Measurements from ENCODE around the gene RPAP3. TPM values are rescaled to one million over a fixed set of nuclear protein-coding genes. Genes with fewer than 3 reads are reported as not detected.
A peak's percentile ranks its signal among the peaks of the same experiment; 100 is the strongest.

Gene RPAP3
- total RNA-seq, 1 donor from 2014 or later, result 11.6 TPM

DNA sequence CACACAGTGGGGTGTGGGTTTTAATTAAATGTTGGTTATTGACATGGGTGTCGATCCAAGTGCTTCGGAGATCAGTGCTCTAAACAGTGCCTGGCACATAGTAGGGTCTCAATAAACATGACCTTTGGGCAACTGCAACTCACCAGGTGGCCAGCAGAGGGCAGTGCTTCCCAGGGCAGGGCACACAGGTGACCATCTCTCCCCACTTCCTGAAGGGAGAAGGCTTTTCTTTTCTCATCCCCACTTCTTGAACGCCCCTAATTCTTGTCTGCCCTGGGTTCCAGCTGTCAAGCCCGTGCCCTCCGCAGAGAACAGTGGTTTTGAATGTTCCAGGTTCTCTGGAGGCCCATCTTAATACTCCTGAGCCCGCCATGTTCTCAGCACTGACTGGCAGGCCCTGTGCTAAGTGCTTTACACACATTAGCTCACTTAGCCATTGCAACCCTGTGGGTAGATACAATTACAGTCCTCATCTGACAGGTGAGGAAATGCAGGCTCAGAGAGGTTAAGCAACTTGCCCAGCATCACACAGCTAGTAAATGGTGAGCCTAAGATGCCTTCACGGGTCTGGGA lies 36.5 kb upstream of the RPAP3 start:
- peak; percentile 66 for DNase-seq

DNA sequence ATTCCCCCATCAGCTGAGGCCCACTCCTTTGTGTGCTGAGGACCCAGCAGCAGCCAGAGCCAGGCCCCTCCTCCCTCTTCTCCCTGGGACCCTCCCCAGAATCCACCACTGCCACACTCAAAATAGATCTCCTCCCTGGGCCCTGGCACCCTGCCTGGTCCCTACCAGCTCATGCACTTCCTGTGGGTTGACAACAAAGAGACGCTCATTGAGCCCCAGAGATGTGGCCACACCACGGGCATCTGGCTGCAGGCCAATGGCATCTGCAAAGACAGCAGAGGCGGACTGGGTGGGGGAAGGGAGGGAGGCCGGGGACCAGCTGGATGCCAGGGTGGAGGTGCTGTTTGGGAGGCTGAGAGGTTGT lies 35.5 kb upstream of the RPAP3 start:
- DNase-seq, result peak; percentile 52

DNA sequence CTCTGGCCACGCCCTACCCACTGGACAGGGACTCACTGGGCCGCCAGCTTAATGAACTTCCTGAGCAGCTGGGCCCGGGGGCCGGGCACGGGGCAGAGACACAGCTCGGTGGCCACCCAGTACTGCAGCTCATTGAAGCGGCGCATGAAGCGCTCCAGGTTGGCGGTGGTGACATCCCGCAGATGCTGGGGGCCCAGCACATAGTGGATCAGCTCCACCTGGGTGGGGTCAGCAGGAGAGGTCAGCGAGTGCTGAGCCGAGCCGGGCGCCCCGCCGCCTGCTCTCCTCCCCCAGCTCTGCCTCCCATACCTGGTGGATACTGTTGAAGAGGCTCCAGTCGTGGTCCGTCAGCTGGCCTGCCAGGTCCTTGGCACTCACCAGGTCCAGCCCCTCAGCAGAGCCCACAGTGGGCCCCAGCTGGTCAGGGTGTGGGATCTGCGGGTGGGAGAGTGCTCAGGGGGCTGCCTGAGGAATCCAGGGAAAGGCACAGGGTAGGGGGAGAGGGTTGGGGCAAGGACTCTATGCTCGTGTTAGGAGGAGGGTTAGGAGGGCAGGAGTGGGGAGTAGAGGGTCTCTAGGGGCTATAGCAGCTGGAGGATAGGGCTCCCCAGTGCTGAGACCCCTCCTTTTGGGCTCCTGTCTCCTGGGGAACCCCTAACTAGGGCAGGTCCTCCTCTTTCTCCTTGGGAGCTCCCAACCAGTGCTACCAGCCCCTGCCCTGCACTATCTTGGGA lies 34.9 kb upstream of the RPAP3 start:
- DNase-seq, result no peak

DNA sequence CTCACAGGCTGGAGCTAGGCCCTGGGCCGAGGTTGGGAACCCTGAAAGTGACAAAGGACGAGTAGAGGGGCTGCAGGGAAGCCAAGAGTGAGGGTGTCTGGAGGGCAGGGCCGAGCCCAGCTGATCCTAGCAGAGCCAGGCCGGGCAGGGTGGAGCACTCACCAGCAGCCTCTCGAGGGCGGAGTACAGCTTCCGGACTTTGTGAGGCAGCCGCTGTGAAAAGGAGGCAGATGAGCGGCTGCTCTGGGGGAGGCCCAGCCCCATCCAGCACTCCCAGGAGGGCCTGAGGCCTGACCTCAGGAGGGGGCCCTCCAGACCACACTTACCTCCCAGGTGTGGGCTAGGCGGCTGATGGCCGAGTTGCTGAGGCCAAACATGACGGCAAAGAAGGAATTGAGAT lies 34.1 kb upstream of the RPAP3 start:
- DNase-seq, result peak; percentile 44

DNA sequence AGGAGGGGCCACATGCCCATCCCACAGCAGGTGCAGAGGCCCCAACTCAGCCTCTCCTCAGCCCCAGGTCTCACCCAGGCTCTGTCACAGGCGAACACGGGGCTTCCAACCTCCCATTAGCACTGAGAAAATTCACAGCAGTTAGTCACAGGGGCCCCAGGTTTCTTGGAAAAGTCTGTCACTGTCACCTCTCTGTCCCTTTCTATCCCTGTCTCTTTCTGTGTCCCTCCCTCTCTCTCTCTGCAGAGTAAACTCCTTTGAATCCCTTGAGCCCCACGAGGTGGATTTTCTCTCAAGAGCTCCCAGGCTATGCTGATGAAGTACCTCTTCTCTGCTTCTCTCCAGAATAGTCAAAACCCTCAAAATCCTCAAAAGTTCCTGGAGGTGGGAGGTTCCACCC lies 33.5 kb upstream of the RPAP3 start:
- DNase-seq, result no peak

DNA sequence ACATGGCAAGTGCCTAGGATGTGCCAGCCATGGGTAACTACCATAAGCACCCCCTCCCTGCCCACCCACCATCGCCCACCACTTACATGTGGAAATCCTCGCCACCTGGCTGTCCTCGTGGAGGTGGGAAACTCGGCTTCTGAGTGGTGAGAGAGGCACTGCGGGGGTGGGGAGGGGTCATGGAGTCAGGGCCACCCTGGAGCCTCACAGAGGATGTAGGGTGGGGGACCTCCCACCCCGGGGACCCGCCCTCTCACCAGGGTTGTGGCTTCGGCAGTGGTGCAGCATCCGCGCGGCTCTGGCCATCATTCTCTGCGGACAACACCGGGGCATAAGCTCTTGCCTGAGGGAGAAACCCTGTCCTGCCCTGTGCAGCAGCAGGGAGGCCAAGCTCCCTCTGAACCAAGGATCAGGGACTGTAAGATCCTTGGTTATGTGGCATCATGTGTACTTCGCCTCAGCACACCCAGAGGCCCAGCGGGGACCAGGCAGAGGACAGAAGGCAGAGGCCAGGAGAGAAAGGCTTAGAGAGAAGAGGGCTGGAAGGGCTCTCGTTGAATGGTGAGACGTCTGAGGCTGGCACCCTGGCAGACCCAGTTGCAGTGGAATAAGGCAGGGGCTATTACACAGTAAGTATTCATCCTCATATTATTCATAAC lies 32.2 kb upstream of the RPAP3 start:
- DNase-seq, result no peak

DNA sequence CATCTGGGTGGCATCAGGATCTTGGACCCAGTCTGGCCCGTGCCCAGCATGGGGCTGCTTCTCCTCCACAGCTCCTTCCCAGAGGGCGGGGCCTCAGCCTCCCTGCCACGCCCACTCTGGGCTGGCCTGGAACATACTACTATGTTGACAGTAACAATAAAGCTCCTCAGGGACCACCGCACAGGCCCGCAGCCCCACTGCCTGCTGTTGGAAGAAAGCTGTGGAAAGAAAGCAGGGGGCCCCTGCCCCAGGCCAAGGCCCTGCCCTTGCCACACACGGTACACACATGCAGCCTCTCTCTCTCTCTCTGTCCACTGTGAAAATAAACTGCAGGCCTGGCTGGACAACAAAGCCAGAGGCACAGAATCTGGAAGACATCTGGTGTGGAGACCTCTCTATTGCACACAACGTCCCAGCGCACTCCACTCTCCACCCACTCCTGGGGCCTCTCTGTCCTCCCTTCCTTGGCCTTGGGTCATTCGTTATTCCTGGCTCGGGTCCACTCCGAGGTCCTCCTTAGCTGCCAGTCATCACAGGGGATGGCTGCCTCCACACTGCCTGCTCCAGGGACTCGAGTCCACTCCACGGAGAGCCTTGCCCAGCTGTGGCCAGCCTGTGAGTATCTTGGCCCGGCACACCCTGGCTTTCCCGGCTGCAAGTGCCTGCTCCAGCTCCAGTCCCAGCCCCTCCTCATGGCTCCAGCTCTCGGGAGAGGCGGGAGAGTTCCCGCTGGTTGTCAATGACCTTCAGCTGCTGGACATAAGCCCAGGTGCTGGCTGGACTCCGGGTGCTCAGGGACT lies 31.2 kb upstream of the RPAP3 start:
- no peak for DNase-seq

DNA sequence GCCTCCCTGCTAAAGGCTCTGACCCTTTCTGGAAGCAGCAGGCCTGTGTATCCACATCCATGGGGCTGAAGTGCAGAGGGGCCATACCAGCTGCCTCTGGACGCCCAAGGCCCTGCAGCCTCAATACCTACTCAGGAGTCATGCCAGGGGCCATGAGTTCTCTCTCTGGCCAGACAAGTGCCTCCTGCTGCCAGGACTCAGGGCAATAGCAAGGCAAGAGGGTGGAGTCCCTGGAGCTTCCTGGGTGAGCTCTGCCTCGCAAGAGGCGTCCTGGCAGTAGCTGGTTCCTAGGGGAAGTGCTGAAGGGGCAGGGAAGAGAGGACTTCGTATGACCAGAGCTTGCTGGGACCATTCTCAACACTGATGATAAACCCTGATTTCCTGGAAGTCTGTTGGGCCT lies 30.4 kb upstream of the RPAP3 start:
- no peak for DNase-seq

DNA sequence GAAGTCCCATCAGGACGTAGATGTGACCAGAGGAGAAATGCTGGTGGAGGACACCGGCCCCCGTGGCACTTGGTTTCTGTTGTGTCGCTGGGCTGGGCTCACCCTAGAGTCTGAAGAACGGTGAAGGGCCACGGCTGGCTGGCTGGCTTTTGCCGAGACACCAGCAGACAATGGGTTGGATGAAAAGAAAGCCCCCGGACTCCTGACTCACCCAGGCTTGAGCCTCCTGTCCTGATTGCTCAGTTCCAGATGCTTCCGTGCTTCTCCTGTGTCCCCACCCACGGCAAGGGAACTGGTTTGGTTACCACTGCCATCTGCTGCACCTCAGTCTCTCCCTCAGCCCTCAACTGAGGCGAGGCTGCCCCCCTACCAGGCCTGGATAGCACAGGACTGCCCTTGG lies 29.8 kb upstream of the RPAP3 start:
- peak; percentile 46 for DNase-seq

DNA sequence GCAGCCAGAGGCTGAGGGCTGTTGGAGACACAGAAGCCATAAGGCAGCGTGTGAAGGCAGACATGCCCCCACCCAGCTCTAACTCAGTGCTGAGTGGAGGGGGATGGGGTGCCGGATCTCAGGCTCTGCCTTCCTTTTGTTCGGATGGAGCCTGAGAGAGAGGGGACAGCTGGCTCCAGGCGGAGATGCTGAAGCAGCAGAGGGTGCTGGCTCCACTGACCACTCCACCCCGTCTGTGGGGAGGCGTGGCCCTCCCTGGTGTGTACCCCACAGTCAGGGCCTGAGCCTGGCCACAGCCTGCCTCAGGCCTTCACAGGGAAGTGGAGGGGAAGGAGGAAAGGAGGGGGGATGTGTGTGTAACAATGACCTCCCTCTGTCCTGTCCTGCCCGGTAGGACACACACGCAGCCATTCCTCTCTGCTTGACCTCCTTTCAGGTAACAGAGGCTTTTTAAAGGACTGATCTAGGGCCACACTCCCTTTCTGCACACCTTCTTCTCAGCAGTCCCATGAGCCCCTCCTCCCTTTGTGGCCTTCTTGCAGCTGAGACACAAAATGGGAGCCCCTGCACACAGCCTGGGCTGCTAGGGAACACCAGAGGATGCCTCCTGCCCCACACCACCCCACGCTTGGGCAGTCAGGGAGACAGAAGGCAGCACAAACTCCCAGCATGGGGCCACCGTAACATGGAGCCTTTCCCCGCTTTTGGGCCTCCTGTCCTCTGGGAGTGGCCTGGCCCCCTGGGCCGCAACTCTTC lies 29.1 kb upstream of the RPAP3 start:
- DNase-seq, result no peak

DNA sequence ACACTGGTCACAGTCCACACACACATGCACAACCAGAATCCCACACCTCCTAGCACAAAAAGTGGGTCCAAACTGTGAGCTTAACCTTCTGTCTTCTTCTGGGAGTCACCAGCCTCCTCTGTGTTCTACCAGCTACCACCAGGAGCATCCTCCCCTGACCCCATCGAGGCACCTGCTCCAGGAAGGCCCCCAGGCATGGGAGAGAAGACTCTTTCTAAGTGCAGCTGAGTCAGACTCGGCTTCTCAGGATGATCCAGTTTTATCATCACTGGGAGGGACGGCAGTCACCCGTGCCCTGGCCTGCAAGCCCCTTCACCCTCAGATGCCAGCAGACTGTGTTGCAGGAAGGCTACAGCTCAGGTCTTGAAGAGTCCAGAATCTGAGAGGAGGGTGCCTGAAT lies 27.3 kb upstream of the RPAP3 start:
- no peak for DNase-seq

DNA sequence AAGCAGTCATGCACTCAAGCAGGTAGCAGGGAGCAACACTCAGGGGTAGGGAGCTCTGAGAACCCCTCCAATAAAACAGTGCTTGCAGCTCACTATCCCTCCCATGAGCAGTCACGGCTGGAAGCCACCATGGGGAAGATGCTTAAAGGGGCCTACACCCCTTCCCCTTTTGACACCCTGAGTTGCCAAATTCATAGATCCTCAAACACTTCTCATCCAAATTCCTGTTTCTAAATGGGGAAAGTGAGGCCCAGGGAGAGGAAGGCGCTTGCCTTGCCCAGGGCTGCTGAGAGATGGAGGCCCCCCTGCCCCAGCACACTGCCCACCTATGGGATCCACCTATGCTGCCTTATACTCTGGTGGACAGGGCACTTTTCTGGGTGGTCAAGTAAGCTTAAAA lies 26.7 kb upstream of the RPAP3 start:
- DNase-seq, result no peak

DNA sequence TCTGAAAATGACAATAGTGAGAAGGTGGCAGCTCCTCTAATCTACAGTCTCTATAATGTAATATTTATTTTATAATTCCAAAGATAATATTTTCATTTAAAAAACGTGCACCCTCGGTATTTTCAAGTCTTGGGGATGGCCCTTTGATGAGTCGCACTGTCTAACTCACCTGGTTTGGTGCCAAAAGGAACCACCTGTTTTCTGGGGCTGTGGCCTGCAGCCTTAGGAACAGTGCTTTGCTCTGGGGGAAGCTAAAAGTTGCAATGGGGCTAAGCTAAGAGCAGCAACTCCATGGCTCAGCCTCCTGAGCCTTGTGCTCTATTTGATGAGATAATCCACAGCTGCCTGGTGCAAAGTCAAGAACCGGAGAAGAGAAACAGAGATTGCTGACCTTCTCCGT lies 25.9 kb upstream of the RPAP3 start:
- no peak for DNase-seq

DNA sequence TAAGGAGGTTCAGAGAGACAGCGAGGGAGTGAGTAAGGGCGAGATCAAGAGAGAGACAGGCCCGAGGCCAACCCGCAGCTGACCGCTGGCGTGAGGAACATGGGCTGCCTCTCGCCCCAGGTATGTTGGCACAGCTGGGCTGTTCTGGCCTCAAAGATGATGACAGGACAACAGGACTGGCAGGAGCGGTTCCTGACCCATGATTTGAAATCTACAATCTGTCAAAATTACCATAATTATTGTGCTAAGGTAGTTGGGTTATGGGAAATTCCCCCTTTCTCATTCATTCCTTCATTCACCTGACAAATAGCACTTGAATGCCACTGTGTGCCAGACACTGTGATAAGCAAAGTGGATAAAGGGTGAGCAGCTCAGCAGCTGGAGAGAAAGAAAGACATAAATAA lies 24.5 kb upstream of the RPAP3 start:
- no peak for DNase-seq

DNA sequence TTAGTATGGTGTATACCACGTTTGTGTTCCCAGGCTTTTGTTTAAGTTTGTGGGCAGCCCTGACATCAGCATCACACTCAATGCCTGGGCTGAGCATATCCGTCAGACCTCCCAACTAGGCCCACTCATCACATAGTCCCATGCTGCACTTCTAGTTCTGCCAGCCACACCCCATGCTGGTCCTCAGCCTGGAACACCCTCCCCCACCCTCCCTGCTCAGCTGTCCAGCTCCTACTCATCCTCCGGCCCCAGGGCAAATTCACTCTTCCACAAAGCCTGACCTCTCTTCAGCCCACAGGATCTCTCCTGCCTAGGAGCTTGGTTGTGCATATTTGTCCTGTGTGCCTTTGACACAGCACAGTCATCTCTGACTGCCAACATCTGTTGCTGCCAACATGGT lies 23.4 kb upstream of the RPAP3 start:
- DNase-seq, result no peak

DNA sequence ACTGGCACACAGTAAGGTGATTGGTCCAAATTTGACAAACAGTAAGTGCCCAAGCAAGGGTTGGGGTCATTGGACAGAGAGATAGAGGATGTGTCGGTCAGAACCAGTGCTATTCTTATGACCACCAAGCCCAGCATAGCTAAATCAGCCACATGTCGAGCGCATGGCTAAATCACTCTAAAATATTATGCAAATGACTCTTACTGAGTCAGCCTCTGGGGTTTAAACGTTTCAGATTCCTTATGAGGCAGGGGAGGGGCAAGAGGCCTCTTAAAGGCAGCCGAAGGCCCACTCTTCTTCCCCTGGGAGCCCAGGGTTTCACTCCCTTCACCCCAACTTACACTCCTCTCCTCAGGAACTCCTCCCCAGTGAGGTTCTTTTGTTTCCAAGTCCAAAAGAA lies 20.1 kb upstream of the RPAP3 start:
- DNase-seq, result no peak

DNA sequence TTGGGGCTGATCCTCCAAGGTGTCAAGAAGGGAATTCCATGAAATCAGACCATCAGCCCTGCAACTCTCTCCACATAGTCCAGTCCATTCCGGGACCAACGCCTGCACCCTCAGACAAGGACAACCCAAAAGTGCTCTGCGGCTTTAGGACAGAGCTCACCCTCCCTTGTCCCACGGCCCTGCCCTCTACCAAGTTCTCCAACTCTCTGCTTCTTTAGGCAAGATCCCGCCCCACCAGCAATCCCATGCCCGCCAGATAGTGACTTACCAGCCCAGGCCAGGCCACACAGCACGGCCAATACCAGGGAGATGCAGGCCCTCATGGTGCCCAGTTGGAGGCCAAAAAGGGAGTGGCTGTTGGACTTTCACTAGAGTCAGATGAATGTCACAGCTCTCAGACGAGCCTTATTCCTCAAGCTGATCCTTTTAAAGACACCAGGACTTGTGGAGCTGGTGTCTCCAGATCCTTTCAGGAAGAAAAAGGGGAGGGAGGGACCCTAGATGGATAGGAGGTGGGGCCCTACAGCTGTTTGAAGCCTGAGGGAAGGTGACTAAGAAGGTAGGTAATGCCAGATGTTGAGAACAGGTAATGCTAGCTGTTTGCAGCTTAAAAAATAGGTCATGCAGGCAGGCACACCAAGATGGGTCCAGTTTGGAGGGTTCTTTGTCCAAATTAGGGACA lies 19.4 kb upstream of the RPAP3 start, which contains the start of gene ENDOU:
Gene ENDOU (minus strand): TSS at position 400 of the 682 bp plus-strand sequence. CDS start 77 bp downstream, at position 323.
- DNase-seq, result no peak

DNA sequence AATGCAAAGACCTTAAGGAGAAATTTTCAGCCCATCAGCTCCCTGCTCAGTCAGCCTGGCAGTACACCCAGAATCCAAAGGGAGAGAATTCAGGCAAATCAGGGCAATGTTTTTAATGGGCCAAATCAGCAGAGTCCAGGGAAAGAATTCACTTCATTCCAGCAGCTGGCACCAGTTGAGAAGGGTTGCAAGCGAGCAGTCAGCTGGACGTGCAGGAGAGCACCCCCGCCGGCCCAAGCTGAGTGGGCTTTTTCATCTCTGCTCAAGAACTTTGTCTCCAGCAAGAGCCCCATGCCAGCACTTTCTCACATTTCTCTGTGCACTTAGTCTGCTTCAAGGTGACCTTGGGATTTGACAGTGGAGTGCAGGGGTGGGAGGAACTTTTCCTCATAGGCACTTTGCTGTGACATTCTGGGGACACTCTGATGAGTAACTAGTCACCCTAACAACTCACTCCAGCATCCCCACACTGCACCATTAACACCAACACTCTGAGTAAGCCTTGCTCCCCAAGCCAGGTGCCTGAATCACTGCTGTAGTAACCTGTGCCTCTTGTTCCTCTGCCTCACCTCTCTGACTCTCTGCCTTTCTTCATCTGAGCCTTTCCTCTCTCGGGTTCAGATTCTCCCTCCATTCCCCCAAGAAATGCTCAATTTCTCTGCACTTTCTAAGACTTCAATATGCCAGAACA lies 17.3 kb upstream of the RPAP3 start:
- DNase-seq, result no peak

DNA sequence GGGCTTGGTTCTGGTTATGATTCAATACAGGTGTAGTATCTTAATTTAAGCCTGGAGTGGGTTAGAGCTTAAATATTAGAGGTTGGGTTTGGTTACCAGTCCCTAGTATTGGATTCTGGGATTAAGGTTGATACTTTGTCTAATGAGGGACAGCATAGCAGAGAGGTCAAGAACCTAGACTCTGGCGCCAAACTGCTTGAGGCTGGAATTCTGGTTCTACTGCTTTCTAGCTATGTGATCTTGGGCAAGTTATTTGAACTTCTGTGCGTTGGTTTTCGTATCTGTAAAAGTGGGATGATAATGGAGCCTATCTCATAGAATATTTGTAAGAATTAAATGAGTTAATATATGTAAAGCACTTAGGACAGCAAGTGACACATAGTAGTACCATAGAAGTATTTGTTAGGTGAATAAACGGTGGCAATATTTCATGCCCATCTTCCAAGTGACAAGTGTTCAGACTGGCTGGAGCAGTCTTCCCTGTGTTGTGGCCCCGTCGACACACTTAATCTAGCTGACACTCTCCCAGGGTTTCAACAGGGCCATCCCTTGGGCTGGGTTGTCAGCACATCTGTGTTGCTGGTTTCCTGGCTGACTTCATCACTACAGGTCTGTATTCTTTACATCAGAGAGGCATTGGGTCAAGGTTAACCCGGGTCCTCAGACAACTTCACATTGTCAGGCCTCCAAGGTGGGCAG lies 16.5 kb upstream of the RPAP3 start:
- no peak for DNase-seq

DNA sequence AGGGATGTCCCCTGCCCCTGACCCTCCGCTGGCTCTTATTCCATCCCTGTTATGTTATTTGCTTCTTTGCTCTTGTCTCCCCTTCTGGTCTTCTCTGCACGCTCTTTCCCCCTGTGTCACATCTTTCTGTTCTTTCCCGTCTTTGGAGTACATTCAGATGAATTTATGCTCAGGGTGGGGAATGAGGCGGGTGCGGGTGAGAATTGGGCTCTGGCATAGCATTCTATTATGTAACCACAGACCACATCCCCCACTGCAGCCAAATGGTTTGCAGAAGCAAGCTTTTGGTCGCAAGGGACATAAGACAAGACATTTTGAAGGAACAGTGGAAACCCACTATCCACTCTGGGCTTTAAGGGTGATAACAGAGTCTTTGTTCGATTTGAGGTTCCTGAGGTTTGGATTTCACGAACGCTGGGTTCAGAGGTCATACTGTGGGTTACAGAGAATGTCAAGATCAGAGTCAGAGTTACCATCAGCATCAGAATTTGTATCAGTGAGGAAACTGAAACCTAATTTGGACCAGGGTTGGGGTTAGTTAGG lies 15.7 kb upstream of the RPAP3 start:
- DNase-seq, result no peak

Measured in dermis blood vessel endothelial cell (primary cell).